GM10847 (cell line): ENCODE measurements around the gene KCNT1.

Source experiments
- POLR2A ChIP-seq: IDR thresholded peaks from 2 replicates; pipeline ENCODE4 v1.6.1; 2011; ENCODE audit not compliant: insufficient read length; ENCODE audit errors: extremely low read depth

The KCNT1 gene

GRCh38 chr9:135753391-135754105, 51.6 kb downstream of the KCNT1 start:
- TF ChIP-seq POLR2A, result no peak

GRCh38 chr9:135756576-135756975, 54.6 kb downstream of the KCNT1 start:
- no peak for TF ChIP-seq POLR2A

DNA sequence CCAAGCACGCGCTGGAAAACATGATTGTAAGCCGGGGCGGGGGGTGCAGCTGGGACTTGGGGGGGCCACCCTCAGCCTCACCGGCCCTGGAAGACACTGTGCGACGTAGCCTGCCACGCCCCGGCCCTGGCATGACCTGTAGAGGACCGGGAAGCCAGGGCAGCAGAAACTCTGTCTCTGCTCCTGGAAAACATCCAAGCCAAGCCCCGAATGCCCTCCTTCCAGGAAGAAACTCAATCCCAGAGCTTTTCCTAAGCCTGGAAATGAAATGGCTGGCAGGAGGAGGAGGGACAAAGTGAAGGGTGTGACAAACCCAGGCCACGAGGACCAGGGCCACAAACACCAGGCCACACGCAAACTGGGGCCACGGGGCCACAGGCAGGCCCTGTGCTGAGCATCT, 55.4 kb downstream of the KCNT1 start:
- TF ChIP-seq POLR2A, result no peak

GRCh38 chr9:135758056-135758455, 56.1 kb downstream of the KCNT1 start:
- TF ChIP-seq POLR2A, result no peak

- TF ChIP-seq POLR2A, result no peak
Measured at GRCh38 chr9:135758870-135759269, 56.9 kb downstream of the KCNT1 start.

GRCh38 chr9:135759676-135760300, 57.8 kb downstream of the KCNT1 start:
- no peak for TF ChIP-seq POLR2A

GRCh38 chr9:135760465-135760864, 58.5 kb downstream of the KCNT1 start:
- TF ChIP-seq POLR2A, result no peak

DNA sequence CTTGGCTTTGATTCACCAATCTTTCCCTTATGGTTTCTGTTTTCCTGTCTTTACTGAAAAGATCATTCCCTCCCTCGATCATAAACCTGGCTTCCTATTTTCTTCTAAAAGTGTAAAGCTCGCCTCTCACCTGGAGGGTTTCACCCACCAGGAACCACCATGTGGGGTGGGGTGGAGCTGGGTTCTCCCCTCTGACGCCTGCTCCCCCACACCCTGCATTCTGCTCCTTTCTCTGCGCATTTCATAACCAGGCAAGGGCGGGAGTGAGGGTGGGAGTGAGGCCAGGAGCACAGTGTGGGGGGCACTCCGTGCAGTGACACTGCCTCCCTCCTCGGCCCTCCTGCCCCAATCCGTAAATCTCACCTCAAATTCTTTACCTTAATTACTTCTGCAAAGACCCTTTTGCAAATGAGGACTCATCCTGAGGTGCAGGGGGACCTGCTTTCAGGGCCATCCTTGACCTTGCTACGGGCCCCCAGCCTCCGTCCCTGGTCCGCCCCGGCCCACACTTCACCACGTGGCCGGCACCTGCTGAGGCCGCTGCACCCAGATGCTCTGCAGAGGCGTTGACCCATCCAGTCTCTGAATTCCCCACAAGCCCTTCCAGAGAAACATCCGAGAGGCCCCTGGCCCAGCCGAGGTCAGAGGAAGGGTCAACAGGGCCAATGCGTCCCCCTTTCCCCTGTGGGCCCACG, 59.3 kb downstream of the KCNT1 start:
- no peak for TF ChIP-seq POLR2A

- TF ChIP-seq POLR2A, result no peak
Measured at GRCh38 chr9:135761845-135762168, 59.8 kb downstream of the KCNT1 start.

GRCh38 chr9:135762921-135763320, 60.9 kb downstream of the KCNT1 start:
- TF ChIP-seq POLR2A, result no peak

DNA sequence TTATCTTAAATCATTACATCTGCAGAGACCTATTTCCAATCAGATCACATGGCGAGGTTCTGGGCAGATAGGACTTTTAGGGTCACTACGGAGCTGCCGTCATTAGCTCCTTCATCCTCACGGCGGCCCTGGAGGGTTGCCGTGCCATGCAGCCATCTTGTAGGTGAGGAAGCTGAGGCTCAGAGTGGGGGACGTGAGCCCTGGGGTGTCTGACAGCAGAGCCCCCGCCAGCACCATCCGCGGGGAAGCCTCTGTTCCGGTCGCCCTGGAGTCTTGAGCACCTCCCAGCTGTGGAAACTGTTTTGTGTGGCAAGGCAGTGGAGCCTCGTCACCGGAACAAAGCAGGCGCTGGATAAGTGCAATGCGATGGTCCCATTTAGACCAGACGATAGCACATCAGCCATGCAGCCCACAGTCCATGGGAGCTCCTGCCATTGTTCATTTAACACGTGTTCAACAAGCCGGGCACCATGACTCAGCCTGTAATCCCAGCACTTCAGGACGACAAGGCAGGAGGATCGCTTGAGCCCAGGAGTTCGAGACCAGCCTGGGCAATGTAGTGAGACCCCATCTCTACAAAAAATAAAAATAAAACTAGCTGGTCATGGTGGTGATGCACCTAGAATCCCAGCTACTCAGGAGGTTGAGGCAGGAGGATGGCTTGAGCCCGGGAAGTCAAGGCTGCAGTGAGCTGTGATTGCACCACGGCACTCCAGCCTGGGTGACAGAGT, 61.9 kb downstream of the KCNT1 start:
- no peak for TF ChIP-seq POLR2A

DNA sequence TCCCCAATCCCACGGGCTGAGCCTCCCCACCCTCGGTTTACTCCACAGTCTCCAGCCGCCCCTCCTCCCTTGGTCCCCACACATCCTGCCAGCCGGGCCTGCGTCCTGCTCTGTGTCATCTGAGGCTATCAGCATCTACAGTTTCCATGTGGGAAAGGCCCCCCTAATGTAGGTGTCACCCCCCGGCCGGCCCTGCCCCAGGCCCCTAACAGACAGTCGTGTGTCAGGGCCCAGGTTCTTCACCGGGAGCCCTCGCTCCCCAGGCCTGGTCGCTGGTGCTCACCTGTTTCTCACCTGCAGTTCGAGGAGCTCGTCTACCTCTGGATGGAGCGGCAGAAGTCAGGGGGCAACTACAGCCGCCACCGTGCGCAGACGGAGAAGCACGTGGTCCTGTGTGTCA, 62.7 kb downstream of the KCNT1 start:
- no peak for TF ChIP-seq POLR2A

- TF ChIP-seq POLR2A, result no peak
Measured at GRCh38 chr9:135765416-135765815, 63.4 kb downstream of the KCNT1 start.

DNA sequence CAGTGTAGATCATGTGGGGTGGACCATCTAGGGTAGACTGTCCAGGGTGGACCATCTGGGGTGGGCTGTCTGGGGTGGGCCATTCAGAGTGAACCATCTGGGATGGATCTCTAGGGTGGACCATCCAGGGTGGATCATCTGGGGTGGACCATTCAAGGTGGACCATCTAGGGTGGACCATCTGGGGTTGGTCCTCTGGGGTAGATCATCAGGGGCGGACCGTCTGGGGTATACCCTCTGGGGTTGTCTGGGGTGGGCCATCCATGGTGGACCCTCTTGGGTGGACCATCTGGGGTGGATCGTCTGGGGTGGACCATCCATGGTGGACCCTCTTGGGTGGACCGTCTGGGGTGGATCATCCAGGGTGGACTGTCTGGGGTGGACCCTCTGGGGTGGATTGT, 64.3 kb downstream of the KCNT1 start:
- no peak for TF ChIP-seq POLR2A

DNA sequence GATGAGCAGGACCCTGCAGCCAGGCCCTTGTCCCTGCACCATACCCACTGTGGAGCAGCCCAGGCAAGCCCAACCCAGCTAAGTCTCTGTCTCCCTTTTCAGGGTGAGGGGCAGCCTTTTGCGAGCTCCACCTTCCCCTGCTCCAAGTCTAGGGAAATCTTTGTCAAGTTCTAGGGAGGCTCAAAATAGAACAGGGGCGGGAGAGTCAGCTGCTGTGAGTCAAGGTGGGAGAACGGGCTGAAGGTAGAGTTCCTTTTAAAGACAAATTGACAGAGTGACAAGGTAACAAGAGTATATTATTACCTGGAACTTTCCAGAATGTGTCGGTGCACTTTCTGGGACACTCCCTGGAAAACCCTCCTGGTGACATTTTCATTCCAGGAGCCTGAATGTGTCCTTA, 64.7 kb downstream of the KCNT1 start:
- TF ChIP-seq POLR2A, result no peak
